NCI-H748 treated with DMSO at 0.1 percent for 48 hours (cell line): Measurements from ENCODE around the gene TAF9B.
"Not testable (repeated sequence)": the region's sequence is repeated elsewhere in the genome, so short reads cannot be mapped to it uniquely, and the experiment has no call there.

Source experiments
- DNase-seq: peaks from one replicate; lab custom pipeline; 2025; lab: John Stamatoyannopoulos, UW

TAF9B gene

DNA sequence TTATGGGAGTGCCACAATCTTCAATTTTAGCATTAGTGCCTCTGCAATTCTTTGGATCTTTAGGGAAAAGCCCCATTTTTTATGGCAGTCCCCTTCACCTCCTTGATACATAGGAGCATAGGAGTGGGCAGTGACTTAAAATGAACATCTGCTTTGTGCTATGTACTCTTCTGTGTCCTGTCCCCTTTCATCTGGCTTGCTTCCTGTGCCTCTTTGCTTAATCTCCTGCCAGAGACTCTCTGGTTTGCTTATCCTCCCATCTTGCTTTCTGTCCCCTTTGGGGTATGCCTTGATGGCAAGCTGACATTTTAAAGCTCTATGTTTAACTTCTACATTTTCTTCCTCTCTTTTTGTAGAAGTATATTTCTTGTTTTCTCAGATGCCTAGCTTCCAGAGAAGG lies 23.1 kb downstream of the TAF9B start:
- DNase-seq, result no peak

DNA sequence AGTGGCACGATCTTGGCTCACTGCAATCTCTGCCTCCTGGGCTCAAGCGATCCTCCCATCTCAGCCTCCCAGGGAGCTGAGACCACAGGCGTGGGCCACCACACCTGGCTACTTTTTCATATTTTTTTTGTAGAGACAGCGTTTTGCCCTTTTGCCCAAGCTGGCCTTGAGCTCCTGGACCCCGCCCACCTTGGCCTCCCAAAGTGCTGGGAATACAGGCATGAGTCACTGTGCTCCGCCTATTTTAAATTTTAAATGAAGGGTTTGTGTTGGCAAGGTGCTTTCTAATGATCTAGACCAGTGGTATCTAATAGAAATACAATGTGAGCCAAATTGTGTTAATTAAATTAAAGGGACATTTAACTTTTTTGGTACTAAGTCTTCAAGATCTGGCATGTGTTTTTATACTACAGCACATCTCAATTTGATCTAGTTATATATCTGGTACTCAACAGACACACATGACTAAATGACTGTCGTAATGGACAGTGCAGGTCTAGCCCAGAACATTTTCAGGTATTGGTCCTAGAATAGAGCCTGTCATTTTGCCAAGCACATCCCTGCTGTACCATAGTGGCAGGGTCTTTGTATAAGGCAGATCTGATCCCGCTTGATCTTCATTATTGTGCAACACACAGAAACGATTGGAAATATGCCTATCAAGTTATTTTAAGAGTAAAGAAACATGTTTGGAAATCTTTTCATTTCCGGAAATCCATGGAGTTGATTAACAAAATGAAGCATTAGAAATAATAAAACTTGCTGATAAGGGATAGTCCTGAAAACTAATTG lies 28.1 kb downstream of the TAF9B start:
- no peak for DNase-seq

DNA sequence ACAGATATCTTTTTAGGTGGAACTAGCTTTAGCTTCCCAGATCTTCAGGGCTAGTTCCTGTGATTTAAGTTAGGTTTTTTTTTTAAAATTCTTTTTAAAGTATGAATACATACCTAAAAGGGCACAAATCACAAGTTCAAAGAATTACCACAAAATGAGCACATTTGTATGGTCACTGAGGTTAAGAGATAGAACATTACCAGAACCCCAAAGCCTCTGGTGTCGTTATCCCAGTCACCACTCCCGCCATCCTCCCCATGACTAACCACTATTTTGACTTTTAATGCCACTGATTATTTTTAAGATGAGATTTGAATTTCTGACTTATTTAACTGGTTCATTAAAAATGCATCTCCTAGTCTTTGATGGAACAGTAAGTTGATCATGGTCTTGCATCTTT lies 30.0 kb downstream of the TAF9B start:
- DNase-seq, result no peak

DNA sequence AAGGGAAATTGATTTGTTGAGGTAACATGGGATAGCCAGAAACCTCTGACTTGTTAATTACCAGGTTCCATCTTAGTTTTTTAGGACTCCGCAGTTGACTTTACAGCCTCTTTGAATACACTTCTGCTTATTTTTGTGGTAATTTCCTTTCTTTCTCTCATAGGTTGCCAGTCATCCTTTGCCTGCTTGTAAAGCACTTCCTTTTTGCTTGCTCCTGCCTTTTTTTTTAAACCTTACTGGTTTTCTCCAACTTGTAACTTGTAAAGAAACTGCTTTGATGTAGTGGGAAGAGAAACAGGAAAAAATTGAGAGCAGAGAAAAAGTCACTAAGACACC lies 32.8 kb downstream of the TAF9B start:
- DNase-seq, result no peak

DNA sequence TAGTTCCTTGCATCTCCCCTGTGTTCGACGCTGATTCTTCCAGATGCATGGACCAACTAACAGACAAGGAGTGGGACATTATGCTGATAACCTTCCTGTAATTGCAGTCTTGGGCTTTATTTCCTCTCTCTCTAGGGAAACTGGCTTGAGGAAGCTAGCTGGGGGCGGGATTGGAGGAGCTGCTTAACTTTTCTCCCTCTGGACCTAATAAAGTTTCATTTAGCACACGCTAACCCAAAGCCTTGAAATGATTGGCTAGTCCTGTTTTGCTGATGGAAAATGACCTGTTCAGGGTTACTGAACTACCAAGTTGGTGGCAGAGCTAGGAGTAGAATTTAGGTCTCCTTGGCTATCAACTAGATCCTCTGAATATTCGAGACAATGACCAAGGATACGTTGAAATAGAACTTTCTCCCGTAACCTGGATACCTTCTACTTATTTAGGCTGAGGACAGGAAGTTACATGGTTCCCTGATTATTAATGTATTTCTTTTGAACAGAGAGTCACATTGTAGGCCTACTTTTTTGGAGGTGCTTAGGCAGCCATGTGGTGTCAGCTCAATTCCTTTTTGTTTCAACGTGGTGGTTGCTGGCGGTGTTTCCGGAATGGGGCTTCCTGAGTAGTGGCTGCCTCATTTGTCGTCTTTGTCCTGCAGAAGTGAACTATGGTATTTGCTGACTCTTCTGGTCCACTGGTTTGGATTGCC lies 33.4 kb downstream of the TAF9B start:
- no peak for DNase-seq

DNA sequence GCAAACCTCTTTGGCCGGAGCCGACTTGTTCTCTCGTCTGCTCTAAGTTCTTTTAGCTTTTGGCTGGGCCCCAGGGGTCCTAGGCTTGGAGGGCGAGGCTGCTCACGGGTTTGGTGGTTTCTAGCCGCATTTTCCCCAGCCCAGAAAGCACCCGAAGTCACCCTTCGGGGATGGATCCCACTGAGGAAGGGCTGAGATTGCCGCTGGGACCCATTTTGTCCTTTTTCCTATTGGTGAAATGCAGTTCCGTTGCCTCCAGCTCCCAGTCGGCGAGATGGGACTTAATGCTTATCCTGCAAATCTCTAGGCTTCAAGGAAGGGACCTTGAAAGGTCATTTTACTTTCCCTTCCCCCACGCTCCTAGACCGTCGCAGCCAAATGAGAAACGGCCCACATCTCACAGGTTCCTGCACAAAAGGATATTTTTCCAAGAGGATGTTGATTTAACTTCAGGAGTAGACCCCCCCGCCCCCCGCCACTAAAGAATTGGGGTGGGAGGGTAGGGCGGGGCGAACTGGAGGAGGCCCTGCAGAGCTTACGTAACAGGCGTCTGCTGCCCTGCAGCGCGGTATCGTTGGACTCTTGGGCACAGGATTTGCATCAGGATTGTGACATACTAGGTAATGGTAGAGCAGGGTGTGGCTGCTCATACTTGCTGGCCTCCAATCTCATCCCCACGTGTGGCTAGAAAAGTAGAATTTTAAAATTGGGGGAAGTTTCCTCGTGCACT lies 34.8 kb downstream of the TAF9B start:
- peak; percentile 31 for DNase-seq

DNA sequence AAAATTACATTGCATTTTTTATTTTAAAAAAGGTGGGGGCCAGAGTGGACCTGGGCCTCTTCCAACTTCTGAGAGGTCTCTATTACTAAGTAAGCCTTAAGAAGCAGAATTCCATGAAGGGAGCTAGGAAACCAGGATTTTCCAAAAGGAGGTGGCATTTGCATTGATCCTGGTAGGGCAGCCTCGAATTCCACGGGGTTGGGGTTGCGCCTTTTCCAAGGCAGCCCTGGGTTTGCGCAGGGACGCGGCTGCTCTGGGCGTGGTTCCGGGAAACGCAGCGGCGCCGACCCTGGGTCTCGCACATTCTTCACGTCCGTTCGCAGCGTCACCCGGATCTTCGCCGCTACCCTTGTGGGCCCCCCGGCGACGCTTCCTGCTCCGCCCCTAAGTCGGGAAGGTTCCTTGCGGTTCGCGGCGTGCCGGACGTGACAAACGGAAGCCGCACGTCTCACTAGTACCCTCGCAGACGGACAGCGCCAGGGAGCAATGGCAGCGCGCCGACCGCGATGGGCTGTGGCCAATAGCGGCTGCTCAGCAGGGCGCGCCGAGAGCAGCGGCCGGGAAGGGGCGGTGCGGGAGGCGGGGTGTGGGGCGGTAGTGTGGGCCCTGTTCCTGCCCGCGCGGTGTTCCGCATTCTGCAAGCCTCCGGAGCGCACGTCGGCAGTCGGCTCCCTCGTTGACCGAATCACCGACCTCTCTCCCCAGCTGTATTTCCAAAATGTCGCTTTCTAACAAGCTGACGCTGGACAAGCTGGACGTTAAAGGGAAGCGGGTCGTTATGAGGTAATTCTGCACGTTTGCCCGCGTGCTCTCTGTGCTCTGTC lies 35.6 kb downstream of the TAF9B start, which contains the start of gene PGK1:
Gene PGK1 (plus strand): TSS at position 626 of the 824 bp plus-strand sequence. CDS start 93 bp downstream, at position 719.
- DNase-seq, result peak; percentile 77

DNA sequence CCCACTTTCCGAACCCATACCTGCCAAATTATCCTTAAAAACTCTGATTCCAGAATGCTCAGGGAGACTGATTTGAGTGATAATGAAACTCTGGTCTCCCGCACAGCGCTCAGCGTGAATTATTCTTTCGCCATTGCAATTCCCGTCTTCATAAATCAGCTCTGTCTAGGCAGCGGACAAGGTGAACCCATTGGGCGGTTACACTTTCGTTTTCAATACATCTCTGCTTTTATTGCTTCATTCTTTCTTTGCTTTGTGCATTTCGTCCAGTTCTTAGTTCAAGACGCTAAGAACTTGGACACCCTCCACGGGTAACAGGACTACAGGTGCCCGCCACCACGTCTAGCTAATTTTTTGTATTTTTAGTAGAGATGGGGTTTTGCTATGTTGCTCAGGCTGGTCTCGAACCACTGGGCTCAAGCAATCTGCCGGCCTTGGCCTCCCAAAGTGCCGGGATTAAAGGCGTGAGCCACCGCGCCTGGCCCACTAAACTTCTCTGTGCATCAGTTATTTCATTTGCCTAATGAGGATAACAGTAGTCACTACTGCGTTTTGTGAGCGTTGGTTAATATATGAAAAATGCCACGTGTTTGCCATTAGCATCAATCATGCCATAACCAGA lies 36.3 kb downstream of the TAF9B start:
- DNase-seq, result no peak

DNA sequence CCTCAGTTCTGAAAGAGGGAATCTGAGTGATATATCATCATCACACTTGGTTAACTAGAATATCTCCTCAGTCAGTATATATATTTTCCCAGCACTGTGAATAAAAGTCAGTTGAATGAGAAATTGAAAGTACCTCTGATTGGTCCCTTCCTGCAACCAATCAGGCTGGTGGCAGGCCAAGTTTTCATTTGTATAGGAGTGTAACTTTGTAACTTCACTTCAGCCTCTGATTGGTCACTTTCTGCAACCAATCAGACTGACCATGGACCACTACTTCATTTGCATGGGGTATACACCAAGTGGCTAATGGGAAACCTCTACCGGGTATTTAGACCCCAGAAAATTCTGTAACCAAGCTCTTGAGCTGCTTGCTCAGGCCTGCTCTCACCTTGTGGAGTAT lies 37.4 kb downstream of the TAF9B start:
- DNase-seq, result no peak

DNA sequence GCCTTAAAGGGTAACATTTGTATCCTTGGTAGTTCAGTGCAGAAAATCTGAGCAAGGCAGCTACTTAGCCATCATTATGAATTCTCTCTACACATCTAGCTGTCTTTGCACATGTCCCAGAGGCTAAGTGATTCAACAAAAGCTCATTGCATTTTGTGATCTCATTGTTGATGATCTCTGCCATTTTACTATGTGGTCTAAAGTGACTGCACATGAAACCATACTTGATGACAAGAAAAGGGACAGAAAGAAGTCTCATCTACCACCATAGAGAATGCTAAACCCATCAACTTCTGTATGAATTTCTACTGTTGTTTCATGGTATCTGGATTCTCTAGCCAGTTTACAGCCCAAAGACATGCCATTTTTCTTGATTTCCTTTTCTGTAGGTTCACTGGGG lies 41.3 kb downstream of the TAF9B start:
- DNase-seq, result no peak

DNA sequence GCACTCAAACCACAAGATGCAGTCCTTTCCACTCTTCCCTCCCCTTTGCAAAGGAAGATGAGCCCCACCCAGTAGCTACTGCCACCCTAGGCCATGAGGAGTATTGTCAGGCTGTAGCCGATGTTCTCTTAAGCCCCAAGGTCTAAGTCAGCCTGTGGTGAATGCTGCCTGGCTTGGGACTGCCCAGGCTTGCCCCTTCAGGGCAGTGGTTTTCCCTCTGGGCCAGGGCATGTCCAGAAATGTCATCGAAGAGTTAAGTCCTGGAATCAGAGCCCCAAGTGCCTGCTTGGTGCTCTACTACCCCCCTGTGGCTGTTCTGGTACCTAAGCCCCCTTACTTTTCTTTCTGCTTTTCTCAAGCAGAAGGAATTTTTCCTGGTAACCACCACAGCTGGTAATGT lies 47.2 kb downstream of the TAF9B start:
- DNase-seq, result no peak

DNA sequence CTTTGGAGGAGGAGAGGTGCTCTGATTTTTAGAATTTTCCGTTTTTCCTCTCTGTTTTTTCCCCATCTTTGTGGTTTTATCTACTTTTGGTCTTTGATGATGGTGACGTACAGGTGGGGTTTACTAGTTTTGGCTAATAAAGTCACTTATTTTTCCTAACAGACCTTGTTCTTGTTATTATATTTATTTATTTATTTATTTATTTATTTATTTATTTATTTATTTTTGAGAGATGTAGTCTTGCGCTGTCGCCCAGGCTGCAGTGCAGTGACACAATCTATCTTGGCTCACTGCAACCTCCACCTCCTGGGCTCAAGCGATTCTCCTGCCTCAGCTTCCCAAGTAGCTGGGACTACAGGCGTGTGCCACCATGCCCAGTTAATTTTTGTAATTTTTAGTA lies 58.0 kb downstream of the TAF9B start:
- not testable (repeated sequence) for DNase-seq
